Upper lobe of right lung (tissue), 1 donor: ENCODE results near the gene EHBP1. TPM values are rescaled to one million over a fixed set of nuclear protein-coding genes. Genes with fewer than 3 reads are reported as not detected.

Experiments
- ATAC-seq: fragments of 200-7000 bp; cut with Tn5 transposase; one replicate; pipeline ENCODE4 v1.9.1; 2020; ENCODE audit warnings: mild to moderate bottlenecking, moderate library complexity
- DNase-seq: peaks from one replicate; pipeline ENCODE4 v3.0.0-alpha.2; 2020
- H3K27ac ChIP-seq: fragments of 200-600 bp; one replicate; pipeline ENCODE4 v1.8.0; 2022
- H3K27me3 ChIP-seq: fragments of 200-600 bp; one replicate; pipeline ENCODE4 v1.8.0; 2022; ENCODE audit warnings: mild to moderate bottlenecking
- H3K36me3 ChIP-seq: fragments of 200-600 bp; one replicate; pipeline ENCODE4 v1.8.0; 2022
- H3K4me1 ChIP-seq: fragments of 200-600 bp; one replicate; pipeline ENCODE4 v1.8.0; 2022
- H3K4me3 ChIP-seq: fragments of 200-600 bp; one replicate; pipeline ENCODE4 v1.8.0; 2022; ENCODE audit warnings: mild to moderate bottlenecking
- H3K9me3 ChIP-seq: fragments of 200-600 bp; one replicate; pipeline ENCODE4 v1.8.0; 2022
- CTCF ChIP-seq: fragments of 200-600 bp; IDR thresholded peaks from one replicate; pipeline ENCODE4 v1.8.0; 2022; ENCODE audit warnings: antibody characterized with exemption
- intact Hi-C: fragments of 100-400 bp; cut with DNase I; formaldehyde crosslinking; loops from one replicate; pipeline ENCODE4 v1.11.0; 2022
- total RNA-seq: library from RNA; stranded (reverse); fragmentation: NEBNext Ultra II Directional; extraction: Animal tissue kit (Norgen Biotek cat#: 25700); gene quantifications from one replicate; pipeline ENCODE4 v1.2.1, GENCODE V29; 2021
- donor health status: DM: no; HTN: yes; CAD: no; lungs with severe emphysema.

Gene EHBP1
- total RNA-seq, 1 donor from 2014 or later = 46.7 TPM

- Histone ChIP-seq H3K4me3 (no peak overlapping the region), H3K36me3 (no peaks in the 10 kb centered on the region), H3K9me3 (no peaks in the 10 kb centered on the region), H3K27ac (no peak overlapping the region), H3K27me3 (no peaks in the 10 kb centered on the region), H3K4me1 (no peaks in the 10 kb centered on the region)
- DNase-seq (no peak), ATAC-seq (no peak)
- intact Hi-C loops = no loop called here
- no peak for TF ChIP-seq CTCF
Measured at GRCh38 chr2:62713837-62714236, 8.3 kb downstream of the EHBP1 start.

- no peak for ATAC-seq
- no peaks in the 10 kb centered on the region for H3K4me1 ChIP-seq
- H3K9me3 ChIP-seq = no peaks in the 10 kb centered on the region
- no peaks in the 10 kb centered on the region for H3K27me3 ChIP-seq
- no peak overlapping the region for H3K27ac ChIP-seq
- intact Hi-C loops = no loop called here
- H3K4me3 ChIP-seq = no peak overlapping the region
- no peak for TF ChIP-seq CTCF
- no peak for DNase-seq
- no peaks in the 10 kb centered on the region for H3K36me3 ChIP-seq
Measured at GRCh38 chr2:62716768-62717167, 11.3 kb downstream of the EHBP1 start.

- Histone ChIP-seq H3K4me3 (no peak overlapping the region), H3K27me3 (no peaks in the 10 kb centered on the region), H3K9me3 (no peaks in the 10 kb centered on the region), H3K36me3 (no peaks in the 10 kb centered on the region), H3K27ac (no peak overlapping the region), H3K4me1 (no peaks in the 10 kb centered on the region)
- ATAC-seq (no peak), DNase-seq (no peak)
- no peak for TF ChIP-seq CTCF
- intact Hi-C loops = no loop called here
Measured at GRCh38 chr2:62717503-62718081, 12.1 kb downstream of the EHBP1 start.

GRCh38 chr2:62718225-62718822 is 12.8 kb downstream of the EHBP1 start:
- no peak for ATAC-seq
- H3K4me1 ChIP-seq = no peaks in the 10 kb centered on the region

GRCh38 chr2:62719757-62720156 is 14.2 kb downstream of the EHBP1 start:
- no peak for DNase-seq
- H3K27ac ChIP-seq = no peak overlapping the region
- H3K4me3 ChIP-seq = no peak overlapping the region
- ATAC-seq = no peak
- H3K4me1 ChIP-seq = no peaks in the 10 kb centered on the region
- no peaks in the 10 kb centered on the region for H3K27me3 ChIP-seq
- H3K36me3 ChIP-seq = no peaks in the 10 kb centered on the region
- intact Hi-C loops = no loop called here
- H3K9me3 ChIP-seq = peaks cover 4% of the 10 kb centered on the region
- no peak for TF ChIP-seq CTCF

More at GRCh38 chr2:62718225-62718822, 12.8 kb downstream of the EHBP1 start:
- Histone ChIP-seq H3K27me3 (no peaks in the 10 kb centered on the region), H3K9me3 (peaks cover 4% of the 10 kb centered on the region), H3K36me3 (no peaks in the 10 kb centered on the region), H3K4me3 (no peak overlapping the region), H3K27ac (no peak overlapping the region)
- DNase-seq = no peak
- TF ChIP-seq CTCF = no peak
- intact Hi-C loops = no loop called here
